Ramos (cell line): Measurements from ENCODE around the gene ASB15.

Experiments used
- in situ Hi-C: fragments of 300-500 bp; cut with MboI; formaldehyde crosslinking; loops from one replicate; pipeline ENCODE4 v1.14.3; 2022; ENCODE audit warnings: low sequenced_read_pairs; ENCODE audit not compliant: unreplicated experiment

The ASB15 gene

GRCh38 chr7:123661765-123662164 is 60.1 kb downstream of the ASB15 start:
- in situ Hi-C loops = no loop called here

GRCh38 chr7:123662293-123662692 is 60.7 kb downstream of the ASB15 start:
- in situ Hi-C loops = no loop called here

- in situ Hi-C loops = no loop called here
Observed at GRCh38 chr7:123662755-123663154, 61.1 kb downstream of the ASB15 start.

- in situ Hi-C loops = no loop called here
Observed at GRCh38 chr7:123663200-123663599, 61.6 kb downstream of the ASB15 start.

GRCh38 chr7:123665157-123665556 is 63.5 kb downstream of the ASB15 start:
- in situ Hi-C loops = no loop called here

GRCh38 chr7:123665896-123666295 is 64.3 kb downstream of the ASB15 start:
- in situ Hi-C loops = no loop called here

- in situ Hi-C loops = no loop called here
Observed at GRCh38 chr7:123666492-123666891, 64.9 kb downstream of the ASB15 start.

GRCh38 chr7:123669485-123669884 is 67.9 kb downstream of the ASB15 start:
- in situ Hi-C loops = no loop called here

- in situ Hi-C loops = loop anchor here (10.0 kb wide), 1 partner anchor 192 kb away; no protein-coding TSS in a partner anchor
Observed at GRCh38 chr7:123673137-123673732, 71.6 kb downstream of the ASB15 start.

- in situ Hi-C loops = loop anchor here (10.0 kb wide), 1 partner anchor 191 kb away; no protein-coding TSS in a partner anchor
Observed at GRCh38 chr7:123673752-123674398, 72.3 kb downstream of the ASB15 start.

GRCh38 chr7:123674399-123675180 is 73.0 kb downstream of the ASB15 start:
- in situ Hi-C loops = loop anchor here (10.0 kb wide), 1 partner anchor 190 kb away; no protein-coding TSS in a partner anchor

- in situ Hi-C loops = loop anchor here (10.0 kb wide), 1 partner anchor 190 kb away; no protein-coding TSS in a partner anchor
Observed at GRCh38 chr7:123675181-123675473, 73.5 kb downstream of the ASB15 start.

- in situ Hi-C loops = loop anchor here (10.0 kb wide), 1 partner anchor 188 kb away; no protein-coding TSS in a partner anchor
Observed at GRCh38 chr7:123677061-123677715, 75.6 kb downstream of the ASB15 start.

GRCh38 chr7:123679614-123680013 is 78.0 kb downstream of the ASB15 start:
- in situ Hi-C loops = loop anchor here (10.0 kb wide), 1 partner anchor 185 kb away; no protein-coding TSS in a partner anchor

GRCh38 chr7:123680580-123680979 is 79.0 kb downstream of the ASB15 start:
- in situ Hi-C loops = no loop called here

GRCh38 chr7:123681561-123681960 is 79.9 kb downstream of the ASB15 start:
- in situ Hi-C loops = no loop called here

GRCh38 chr7:123682690-123683089 is 81.1 kb downstream of the ASB15 start:
- in situ Hi-C loops = no loop called here

GRCh38 chr7:123687161-123687560 is 85.5 kb downstream of the ASB15 start:
- in situ Hi-C loops = no loop called here

GRCh38 chr7:123687727-123688126 is 86.1 kb downstream of the ASB15 start:
- in situ Hi-C loops = no loop called here
